GM18511 (cell line): ENCODE results near the gene MOSPD2.

Experiments
- ATAC-seq: cut with Tn5 transposase; IDR thresholded peaks from one replicate; pipeline ENCODE4 v1.9.1; 2021; ENCODE audit warnings: mild to moderate bottlenecking, moderate library complexity; ENCODE audit not compliant: unreplicated experiment

The MOSPD2 gene

DNA sequence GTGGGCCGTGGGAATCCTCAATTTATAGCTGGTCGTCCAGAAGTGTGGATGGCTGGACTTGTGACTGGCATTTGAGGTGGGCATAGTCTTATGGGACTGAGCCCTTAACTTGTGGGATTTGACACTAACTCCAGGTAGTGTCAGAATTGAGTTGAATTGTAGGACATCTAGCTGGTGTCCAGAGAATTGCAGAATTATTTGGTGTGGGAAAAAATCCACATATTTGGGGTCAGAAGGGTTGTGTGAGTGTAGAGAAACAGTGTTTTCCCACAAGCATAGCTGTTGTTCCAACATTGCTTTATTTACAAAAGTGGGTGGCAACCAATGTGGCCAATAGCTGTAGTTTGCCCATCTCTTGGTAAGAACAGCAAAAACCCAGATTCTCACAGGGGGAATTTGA lies 91.3 kb downstream of the MOSPD2 start:
- ATAC-seq: no peak
